NCI-H2029 (cell line): ENCODE measurements around the gene ARHGAP21.

Source experiments
- DNase-seq: peaks from one replicate; lab custom pipeline; 2025; lab: John Stamatoyannopoulos, UW

The ARHGAP21 gene

DNA sequence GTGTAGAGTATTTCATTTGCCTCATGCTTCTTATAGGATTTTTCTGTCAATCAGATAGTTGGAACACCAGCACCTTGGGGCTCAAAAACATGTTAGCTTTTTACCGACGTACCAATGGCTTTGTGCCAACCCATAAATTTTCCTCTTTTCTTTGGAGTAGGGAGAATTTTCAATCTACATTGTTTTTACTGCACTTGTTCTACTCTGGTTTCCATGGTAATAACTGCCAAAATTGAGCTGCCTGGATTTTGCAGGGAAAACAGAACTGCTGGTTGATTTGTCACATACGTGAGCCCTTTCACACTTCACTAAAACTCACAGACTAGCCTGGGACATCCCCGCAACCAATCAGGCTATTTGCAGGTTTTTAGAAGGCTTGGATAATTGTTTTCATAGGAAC, 189.7 kb downstream of the ARHGAP21 start:
- DNase-seq, result no peak
